Measurements from ENCODE around the gene UPB1. TPM values are rescaled to one million over a fixed set of nuclear protein-coding genes. Genes with fewer than 3 reads are reported as not detected.

The UPB1 gene
- total and polyA plus RNA-seq, 12 donors = 0.32 to 3.7 (median 1.0) TPM

DNA sequence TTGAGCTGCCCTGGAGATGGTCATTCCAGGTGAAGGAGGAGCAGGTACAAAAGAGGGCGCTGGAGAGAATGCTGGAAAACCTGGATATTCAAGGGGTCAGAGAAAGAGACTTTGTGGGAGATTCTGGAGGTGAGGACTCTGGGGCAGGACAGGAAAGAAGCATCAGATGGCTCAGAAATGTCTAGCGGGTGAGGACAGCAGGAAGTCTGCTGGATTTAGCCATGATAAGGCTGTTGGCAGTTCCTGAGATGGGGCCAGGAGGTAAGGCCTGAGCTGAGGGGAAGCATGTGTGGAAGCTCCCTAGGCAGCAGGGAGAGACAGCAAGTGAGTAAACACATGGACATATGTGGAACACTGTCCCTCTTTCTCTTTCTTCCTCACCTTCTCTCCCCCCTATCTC lies 1.5 kb downstream of the UPB1 start:
- Histone ChIP-seq H3K4me3 (no peak overlapping the region), H3K27me3 (peaks cover 0 to 27% (median 0%) of the 10 kb centered on the region in 7 donors), H3K27ac (no peak overlapping the region), H3K36me3 (no peaks in the 10 kb centered on the region), H3K9me3 (no peaks in the 10 kb centered on the region), H3K4me1 (peaks cover 0 to 37% (median 15%) of the 10 kb centered on the region in 9 donors)
- intact Hi-C loops (cut with DNase I) = no loop called here
- ATAC-seq (no peak), DNase-seq (no peak)
- WGBS, 2 donors = 80 to 92% methylated on average over 2 of the region's 2 CpGs
- TF ChIP-seq, protein P1, sequence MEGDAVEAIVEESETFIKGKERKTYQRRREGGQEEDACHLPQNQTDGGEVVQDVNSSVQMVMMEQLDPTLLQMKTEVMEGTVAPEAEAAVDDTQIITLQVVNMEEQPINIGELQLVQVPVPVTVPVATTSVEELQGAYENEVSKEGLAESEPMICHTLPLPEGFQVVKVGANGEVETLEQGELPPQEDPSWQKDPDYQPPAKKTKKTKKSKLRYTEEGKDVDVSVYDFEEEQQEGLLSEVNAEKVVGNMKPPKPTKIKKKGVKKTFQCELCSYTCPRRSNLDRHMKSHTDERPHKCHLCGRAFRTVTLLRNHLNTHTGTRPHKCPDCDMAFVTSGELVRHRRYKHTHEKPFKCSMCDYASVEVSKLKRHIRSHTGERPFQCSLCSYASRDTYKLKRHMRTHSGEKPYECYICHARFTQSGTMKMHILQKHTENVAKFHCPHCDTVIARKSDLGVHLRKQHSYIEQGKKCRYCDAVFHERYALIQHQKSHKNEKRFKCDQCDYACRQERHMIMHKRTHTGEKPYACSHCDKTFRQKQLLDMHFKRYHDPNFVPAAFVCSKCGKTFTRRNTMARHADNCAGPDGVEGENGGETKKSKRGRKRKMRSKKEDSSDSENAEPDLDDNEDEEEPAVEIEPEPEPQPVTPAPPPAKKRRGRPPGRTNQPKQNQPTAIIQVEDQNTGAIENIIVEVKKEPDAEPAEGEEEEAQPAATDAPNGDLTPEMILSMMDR (IDR thresholded peaks at IDR 0.05) = no peak

DNA sequence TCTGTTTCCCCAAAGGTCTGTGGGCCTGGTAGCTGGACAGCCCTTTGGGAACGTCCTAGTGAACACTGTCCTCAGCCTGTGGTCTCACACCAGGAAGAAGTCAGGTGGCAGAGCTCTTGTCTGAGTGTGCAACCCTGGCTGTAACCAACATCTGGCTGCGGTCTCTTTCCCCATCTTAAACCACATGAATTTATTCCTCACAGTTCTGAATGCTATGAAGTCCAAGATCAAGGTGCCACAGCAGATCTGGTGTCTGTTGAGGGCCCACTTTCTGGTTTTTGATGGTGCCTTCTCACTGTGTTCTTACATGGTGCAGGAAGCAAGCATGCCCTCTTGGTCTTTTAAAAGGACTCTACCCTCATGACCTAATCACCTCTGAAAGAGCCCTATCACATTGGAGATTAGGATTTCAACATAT lies 2.7 kb downstream of the UPB1 start:
- 81 to 85% methylated on average over 2 of the region's 2 CpGs for WGBS, 2 donors
- no peaks in the 10 kb centered on the region for H3K36me3 ChIP-seq
- peaks cover 0 to 27% (median 0%) of the 10 kb centered on the region in 7 donors for H3K27me3 ChIP-seq
- no peak overlapping the region for H3K4me3 ChIP-seq
- TF ChIP-seq, protein P1 (IDR thresholded peaks at IDR 0.05) = no peak
- ATAC-seq (no peak), DNase-seq (no peak)
- H3K9me3 ChIP-seq = no peaks in the 10 kb centered on the region
- no peak overlapping the region for H3K27ac ChIP-seq
- H3K4me1 ChIP-seq = peaks cover 0 to 37% (median 15%) of the 10 kb centered on the region in 9 donors
- intact Hi-C loops (cut with DNase I) = no loop called here

DNA sequence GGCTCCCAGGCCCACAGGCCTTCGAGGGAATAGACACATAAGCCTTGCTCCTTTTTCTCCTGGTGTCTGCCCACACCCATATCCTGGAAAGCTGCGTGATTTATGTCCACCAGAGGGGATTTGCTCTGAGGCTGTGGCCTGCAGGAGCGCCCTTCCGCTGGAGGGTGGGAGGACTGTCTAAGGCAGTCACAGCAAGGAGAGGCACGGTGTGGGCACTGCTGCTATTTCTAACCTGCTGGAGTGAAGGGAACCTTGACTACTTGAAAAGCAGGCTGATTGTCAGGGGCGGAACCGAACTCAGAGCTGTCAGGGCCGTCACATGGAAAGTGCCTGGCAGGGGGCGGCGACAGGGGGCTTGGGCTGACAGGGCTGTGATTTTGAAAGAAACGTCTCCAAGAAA lies 3.7 kb downstream of the UPB1 start:
- 93% methylated on average over 11 of the region's 11 CpGs for WGBS, 2 donors
- no peak overlapping the region for H3K27ac ChIP-seq
- H3K36me3 ChIP-seq = no peaks in the 10 kb centered on the region
- H3K4me1 ChIP-seq = peaks cover 0 to 43% (median 15%) of the 10 kb centered on the region in 9 donors
- TF ChIP-seq, protein P1 (IDR thresholded peaks at IDR 0.05) = no peak
- no peak for ATAC-seq
- peaks cover 0 to 19% (median 0%) of the 10 kb centered on the region in 7 donors for H3K27me3 ChIP-seq
- DNase-seq = no peak
- no peak overlapping the region for H3K4me3 ChIP-seq
- intact Hi-C loops (cut with DNase I) = no loop called here
- H3K9me3 ChIP-seq = no peaks in the 10 kb centered on the region

DNA sequence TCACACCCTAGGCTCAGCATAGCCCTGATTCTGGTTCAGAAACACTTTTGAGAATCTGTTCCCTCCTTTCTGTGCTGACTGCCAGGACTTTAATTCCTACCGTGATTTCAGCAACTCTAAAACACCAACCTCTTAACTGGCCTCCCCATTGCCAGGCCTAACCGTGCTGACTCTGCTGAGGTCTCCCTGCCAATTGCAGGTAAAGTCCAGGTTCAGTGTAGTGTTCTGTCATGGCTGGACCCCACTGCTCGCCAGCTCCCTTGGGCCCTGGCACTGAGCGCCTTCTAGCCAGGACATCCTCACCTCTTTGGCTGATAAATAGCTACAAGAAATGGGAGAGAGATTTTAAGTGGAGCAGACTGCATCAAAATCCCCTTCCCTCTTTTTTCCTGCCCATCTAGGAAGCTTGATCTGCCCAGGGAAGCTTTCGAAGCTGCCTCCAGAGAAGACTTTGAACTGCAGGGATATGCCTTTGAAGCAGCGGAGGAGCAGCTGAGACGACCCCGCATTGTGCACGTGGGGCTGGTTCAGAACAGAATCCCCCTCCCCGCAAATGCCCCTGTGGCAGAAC lies 4.7 kb downstream of the UPB1 start:
- no peak overlapping the region for H3K27ac ChIP-seq
- DNase-seq = no peak

More for the DNA sequence above, 4.7 kb downstream of the UPB1 start:
- 92 to 93% methylated on average over 10 of the region's 10 CpGs for WGBS, 2 donors
- intact Hi-C loops (cut with DNase I) = loop anchor here in 9 of 10 donors (5.0 to 10.0 kb wide), 4 partner anchors 65 to 177 kb away; no protein-coding TSS in a partner anchor
- Histone ChIP-seq H3K36me3 (no peaks in the 10 kb centered on the region), H3K4me1 (peaks cover 0 to 34% (median 9%) of the 10 kb centered on the region in 9 donors), H3K27me3 (peaks cover 0 to 9% (median 0%) of the 10 kb centered on the region in 7 donors), H3K4me3 (no peak overlapping the region), H3K9me3 (no peaks in the 10 kb centered on the region)
- TF ChIP-seq, protein P1 (IDR thresholded peaks at IDR 0.05) = no peak
- ATAC-seq = no peak

All from heart right ventricle (tissue), 16 donors.